Measurements from ENCODE around the gene SAMD4A.
"Not testable (repeated sequence)": the region's sequence is repeated elsewhere in the genome, so short reads cannot be mapped to it uniquely, and the experiment has no call there.

Gene SAMD4A

DNA sequence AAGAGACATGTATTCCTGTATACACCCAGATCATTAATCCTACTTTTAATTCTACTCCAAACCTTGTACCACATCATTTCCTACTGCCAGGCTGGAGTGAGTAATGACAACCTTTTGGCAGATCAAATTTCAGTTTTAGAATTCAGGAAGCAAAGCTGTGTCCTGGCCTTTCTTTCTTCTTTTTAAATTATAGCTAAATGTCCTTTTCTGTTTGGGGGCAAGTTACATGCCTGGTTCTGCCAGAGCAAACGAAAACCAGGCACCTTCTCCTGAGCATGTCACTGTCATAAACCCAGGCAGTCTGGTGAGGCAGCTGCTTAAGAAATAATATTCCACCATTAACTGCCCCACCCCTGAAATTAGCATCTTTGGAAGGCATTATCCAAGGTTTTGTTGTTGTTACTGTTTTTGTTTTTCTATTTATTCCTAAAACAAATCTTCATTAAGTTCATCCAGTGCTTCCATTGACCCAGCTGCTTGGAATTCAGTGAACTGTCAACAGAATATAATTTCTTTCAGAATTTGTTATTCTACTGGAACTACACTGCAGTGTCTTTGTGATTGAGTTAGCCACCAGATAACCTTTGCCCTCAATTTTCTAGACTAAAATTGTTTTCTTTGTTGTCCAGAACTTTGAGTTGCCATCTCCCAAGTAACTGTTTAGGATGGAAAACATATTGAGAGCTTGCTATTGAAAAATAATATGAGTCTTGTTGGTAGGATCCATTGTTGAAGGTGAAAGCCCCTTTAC, 33.2 kb downstream of the SAMD4A start:
- no peak for DNase-seq (ENCODE audit: low spot score)

DNA sequence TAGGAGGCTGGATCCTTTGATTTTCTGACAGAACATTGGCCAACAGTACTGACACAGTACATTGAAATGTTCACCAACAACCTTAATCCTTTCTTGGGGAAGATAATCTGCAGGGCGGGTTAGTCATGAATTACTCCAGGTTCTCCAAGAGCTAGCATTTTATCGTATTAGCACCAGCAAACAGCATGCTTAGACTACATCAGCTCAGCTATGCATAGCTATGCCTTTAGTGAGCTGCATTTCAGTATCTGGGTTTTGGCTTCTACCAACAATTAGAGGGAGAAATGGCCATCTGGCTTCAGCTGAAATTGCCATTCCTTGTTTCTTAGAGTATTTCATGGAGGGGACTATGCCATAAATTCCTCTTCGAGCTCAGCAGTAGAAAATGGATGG, 33.8 kb downstream of the SAMD4A start:
- no peak for DNase-seq (ENCODE audit: low spot score)

- DNase-seq (ENCODE audit: low spot score) = no peak
Measured at GRCh38 chr14:54603362-54603761, 36.4 kb downstream of the SAMD4A start.

GRCh38 chr14:54606178-54606577, 39.2 kb downstream of the SAMD4A start:
- no peak for DNase-seq (ENCODE audit: low spot score)

- no peak for DNase-seq (ENCODE audit: low spot score)
Measured at GRCh38 chr14:54606631-54607133, 39.8 kb downstream of the SAMD4A start.

GRCh38 chr14:54609576-54609975, 42.6 kb downstream of the SAMD4A start:
- no peak for DNase-seq (ENCODE audit: low spot score)

DNA sequence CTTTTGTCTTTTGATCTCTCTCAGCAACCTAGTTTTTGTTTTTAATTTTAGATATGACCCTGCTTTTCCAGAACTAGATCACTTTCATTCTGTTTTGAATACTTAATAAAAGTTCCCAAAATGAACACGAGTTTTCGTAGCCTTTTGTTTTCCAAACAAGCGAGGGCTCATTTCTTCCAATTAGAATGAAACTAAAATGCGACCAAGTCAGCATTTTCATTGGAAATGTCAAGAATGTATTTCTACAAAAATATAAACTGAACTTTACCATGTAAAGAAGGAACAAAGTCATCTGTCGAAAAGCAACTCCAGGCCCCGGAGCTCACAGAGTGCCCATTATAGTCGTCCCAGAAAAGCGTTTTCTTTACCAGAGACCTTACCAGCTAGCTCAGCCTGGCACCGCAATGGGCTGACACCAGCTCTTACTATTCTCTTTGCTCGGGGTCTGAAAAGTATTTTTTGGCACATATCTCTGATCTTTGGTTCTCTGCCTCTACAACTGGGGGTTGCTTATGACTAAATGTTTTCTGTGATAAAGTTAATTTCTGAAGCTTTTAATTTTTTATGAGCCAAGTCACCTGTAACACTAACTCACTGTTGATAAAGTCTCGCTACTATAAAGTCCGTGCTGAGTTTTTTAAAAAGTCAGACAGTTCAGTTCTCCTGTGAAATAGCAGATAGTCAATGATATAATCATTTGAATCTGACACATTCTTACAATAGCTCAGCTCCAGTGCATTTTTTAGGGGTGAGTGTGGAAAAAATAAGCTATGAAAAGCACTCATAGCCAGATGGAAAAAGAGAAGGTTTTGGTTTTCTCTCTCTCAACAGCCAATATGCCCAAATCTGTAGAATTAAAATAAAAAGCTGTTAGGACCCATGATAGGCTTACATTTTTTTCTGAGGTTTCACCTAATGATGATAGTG, 43.4 kb downstream of the SAMD4A start:
- DNase-seq (ENCODE audit: low spot score) = no peak

- no peak for DNase-seq (ENCODE audit: low spot score)
Measured at GRCh38 chr14:54614296-54614695, 47.4 kb downstream of the SAMD4A start.

DNA sequence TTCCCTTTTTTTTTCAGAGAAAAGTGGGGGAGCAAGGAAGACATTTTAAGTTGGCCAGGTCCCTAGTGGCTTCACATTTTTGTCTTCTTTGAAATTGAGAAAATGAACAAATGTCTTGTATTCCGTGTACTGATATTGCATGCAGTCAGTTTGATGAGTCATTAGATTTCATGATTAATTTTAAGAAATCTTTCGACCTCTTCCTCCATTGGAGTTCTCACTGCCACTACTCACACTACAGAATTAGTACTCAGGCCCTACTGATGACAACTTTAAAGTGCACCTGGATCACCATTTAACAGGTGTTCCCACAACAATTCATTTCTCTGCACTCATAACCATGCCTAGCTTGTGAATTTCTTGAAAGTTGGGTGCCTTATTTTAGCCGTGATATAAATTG, 50.5 kb downstream of the SAMD4A start:
- no peak for DNase-seq (ENCODE audit: low spot score)

DNA sequence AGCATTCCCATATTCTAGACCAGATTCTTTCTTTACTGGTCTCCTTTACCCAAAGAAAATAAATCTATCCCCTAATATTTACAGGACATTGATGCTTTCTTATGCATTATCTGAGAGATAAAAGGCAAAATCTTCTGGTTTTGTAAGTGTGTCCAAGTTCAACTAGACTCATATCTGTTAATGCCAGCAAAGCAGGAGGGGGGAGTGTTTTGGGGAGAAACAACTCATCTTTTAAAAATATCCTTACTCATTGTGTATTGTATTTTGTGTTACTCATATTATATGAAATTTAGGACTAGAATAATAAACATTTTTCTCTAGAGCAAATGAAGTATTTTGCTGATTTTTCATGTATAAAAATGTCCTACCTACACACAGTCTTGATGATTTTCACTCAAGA, 54.8 kb downstream of the SAMD4A start:
- DNase-seq (ENCODE audit: low spot score) = no peak

DNA sequence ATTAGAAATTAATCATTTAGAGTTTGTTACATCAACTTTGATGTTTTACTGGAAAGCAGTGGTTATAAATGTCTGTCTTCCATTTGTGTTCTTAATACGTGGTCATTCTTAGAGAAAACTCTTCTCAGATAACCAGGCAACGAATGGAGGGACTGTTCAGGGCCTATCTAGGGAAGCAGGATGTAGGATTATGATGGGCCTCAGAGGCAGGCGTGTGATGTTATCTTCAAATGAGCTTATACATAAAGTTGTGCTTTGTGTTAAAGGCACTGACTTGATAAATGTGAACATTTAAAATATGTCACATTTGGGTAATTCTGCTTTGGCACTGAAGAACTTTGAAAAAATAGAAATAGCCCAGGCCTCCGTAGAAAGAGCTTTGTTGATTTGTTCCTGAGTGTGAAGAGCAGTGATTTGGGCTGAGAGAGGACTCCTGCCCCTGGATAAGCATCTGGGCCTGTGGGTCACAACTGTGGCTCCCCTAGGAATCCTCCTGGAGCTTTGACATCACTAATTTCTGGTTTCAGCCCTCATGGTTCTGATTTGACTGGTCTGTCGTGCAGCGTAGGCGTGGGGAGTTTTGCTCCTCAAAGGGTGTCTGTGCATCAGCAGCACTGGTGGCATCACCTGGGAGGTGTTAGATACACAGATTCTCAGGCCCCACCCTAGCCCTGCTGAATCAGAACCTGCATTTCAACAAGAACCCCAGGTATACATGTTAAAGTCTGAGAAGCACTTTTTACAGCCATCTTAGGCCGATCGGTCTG, 55.4 kb downstream of the SAMD4A start:
- no peak for DNase-seq (ENCODE audit: low spot score)

DNA sequence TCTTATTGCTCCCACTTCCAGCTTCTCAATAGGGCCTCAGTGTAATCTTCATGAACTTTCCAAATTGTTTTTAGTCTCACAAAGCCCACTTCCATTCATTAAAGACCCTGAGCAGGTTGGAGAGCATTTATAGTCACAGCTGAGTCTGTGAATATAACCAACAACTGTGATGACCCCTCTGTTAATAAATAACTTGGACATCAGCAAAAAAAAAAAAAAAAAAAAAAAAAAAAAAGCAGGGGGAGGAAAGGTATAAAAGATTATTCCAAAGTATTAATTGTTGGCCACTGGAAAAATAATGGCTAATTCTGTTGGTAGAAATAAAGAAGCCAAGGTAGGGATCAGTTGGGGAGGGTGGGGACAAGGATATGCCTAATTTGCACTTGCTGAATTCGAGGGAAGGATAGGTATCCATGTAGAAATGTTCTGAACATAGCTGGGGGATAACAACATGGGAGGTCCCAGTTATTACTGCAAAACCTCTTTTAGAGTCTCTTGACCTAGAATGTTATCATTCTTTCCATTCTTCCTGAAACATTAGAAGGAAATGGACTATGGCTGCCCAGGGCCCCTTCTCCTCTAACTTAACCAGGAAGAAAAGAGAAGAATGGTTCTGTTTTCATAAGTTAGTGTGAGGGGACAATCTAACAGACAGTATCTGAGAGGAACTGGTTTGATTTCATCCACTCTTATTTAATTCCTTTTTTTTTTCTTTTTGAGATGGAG, 56.5 kb downstream of the SAMD4A start:
- no peak for DNase-seq (ENCODE audit: low spot score)

GRCh38 chr14:54624005-54624358, 57.1 kb downstream of the SAMD4A start:
- DNase-seq (ENCODE audit: low spot score) = not testable (repeated sequence)

DNA sequence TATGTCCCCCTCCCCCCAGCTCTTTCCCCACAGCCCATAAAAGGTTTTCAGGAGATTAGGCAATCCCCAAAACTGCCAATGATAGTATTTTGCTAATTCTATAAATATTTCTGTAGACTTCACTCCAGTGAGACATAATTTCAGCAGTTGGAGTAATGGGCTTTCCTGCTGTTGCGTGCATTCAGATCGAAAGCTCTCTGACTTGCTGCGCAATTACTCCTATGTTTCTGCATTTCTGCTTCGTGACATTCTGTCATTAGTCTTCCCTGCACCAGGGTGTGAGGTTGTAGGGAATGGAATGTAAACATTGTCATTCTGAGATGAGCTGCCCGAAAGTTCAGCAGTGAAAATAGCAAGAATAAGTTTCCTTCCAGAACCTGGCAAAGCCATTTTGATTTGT, 58.2 kb downstream of the SAMD4A start:
- no peak for DNase-seq (ENCODE audit: low spot score)

DNA sequence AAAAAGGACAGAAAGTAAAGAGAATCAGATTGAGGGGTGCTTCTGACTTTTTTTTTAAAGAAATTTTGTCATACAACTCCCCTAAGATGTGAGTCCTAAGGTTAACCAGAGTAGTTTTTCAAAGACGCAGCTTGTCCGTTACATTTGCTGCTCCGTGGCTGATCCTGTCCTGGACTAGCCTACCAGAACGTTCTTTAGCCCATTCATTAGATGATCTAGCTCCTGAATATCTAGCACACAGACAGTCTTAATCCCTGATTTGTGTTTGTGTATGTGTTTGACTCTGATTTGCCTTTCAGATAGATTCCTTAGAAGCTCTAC, 60.3 kb downstream of the SAMD4A start:
- no peak for DNase-seq (ENCODE audit: low spot score)

GRCh38 chr14:54627540-54628363, 60.8 kb downstream of the SAMD4A start:
- DNase-seq (ENCODE audit: low spot score) = peak; percentile 40

- no peak for DNase-seq (ENCODE audit: low spot score)
Measured at GRCh38 chr14:54629183-54629582, 62.3 kb downstream of the SAMD4A start.

- DNase-seq (ENCODE audit: low spot score) = no peak
Measured at GRCh38 chr14:54629635-54630360, 62.9 kb downstream of the SAMD4A start.

- no peak for DNase-seq (ENCODE audit: low spot score)
Measured at GRCh38 chr14:54631016-54631415, 64.1 kb downstream of the SAMD4A start.

GRCh38 chr14:54632452-54632851, 65.5 kb downstream of the SAMD4A start:
- DNase-seq (ENCODE audit: low spot score) = no peak

All from putamen (tissue), 1 donor.